Measurements from ENCODE around the gene PTPRR. TPM values are rescaled to one million over a fixed set of nuclear protein-coding genes. Genes with fewer than 3 reads are reported as not detected.
A peak's percentile ranks its signal among the peaks of the same experiment; 100 is the strongest.

Gene PTPRR
- total and polyA plus RNA-seq, 2 donors (not counting 3 experiments of a cell fraction or from before 2014, with no cell fraction given), result 0.46 to 1.1 TPM

- Histone ChIP-seq H3K36me3 (ENCODE audit: control insufficient read depth in 2 of 2, extremely low read depth in 1 of 2, insufficient read depth in 2 of 2, low read length in 2 of 2) (peaks cover 29 to 46% of the 10 kb centered on the region in 2 experiments), H3K9me3 (replicated peaks; ENCODE audit: control insufficient read depth, insufficient read depth, low read length) (no peaks in the 10 kb centered on the region), H3K27ac (ENCODE audit: insufficient read depth, low read depth, low read length) (no peak overlapping the region), H3K4me1 (ENCODE audit: control insufficient read depth, extremely low read depth, insufficient read depth, low read length) (no peaks in the 10 kb centered on the region), H3K4me2 (ENCODE audit: insufficient read depth, low read length) (no peak overlapping the region), H3K27me3 (ENCODE audit: control insufficient read depth in 2 of 2, insufficient read depth in 2 of 2, low read length in 2 of 2) (no peaks in the 10 kb centered on the region), H3K9ac (replicated peaks; ENCODE audit: extremely low read depth, insufficient read depth, low read length) (no peak overlapping the region), H2AFZ (ENCODE audit: low read depth, low read length) (no peak overlapping the region), H3K9me1 (replicated peaks; ENCODE audit: control insufficient read depth, extremely low read depth, insufficient read depth, low read length) (no peaks in the 10 kb centered on the region), H3K79me2 (ENCODE audit: control insufficient read depth, insufficient read depth, low read length) (no peaks in the 10 kb centered on the region), H4K20me1 (replicated peaks; ENCODE audit: control insufficient read depth, extremely low read depth, insufficient read depth, low read length) (no peaks in the 10 kb centered on the region), H3K4me3 (replicated peaks in 1 of 3; ENCODE audit: insufficient read depth in 1 of 3, low read depth in 1 of 3, low read length in 3 of 3) (no peak overlapping the region)
- CTCF ChIA-PET, result interaction anchor here (0.6 to 6.8 kb wide), 25 partner anchors 8 to 1155 kb away, joined by 3 to 119 read pairs (median 4); no protein-coding TSS in a partner anchor
- POLR2A ChIA-PET, result interaction anchor here (0.6 to 0.7 kb wide), 2 partner anchors 92 to 742 kb away, joined by 3 to 6 read pairs; no protein-coding TSS in a partner anchor
- no TSS peak for BruUV-seq (replicated peaks)
- peak; percentile 77 for FAIRE-seq
- dilution Hi-C loops (cut with MboI; ENCODE audit: extremely low pct_ligation_motif_present, low sequenced_read_pairs), result no loop called here
- no peak for TF ChIP-seq JUN (IDR thresholded peaks at IDR 0.05; ENCODE audit: borderline replicate concordance, insufficient read depth, insufficient read length, low read depth)
- TF ChIP-seq CTCF (IDR thresholded peaks at IDR 0.05; ENCODE audit: extremely low read depth in 1 of 2, insufficient read depth in 1 of 2, low read depth in 1 of 2, low read length in 2 of 2), result peak; percentile 82 to 88
- DNase-seq (ENCODE audit: low read depth, low spot score), result peak; percentile 80
- intact Hi-C loops (cut with micrococcal nuclease), result loop anchor here (1.0 to 2.0 kb wide), 5 partner anchors 21 to 129 kb away; partner anchors contain the start of gene PTPRB
Observed at GRCh38 chr12:70590051-70590450, 330.5 kb downstream of the PTPRR start.

Small RNAs within 50 kb of the gene (small RNA-seq; reads per million reads assigned to genes)
- gene RF00019 (ENCODE audit: insufficient read depth, insufficient read length, low read depth, low replicate concordance), result not detected

Other genes with a start within 250 kb of the PTPRR start
- 1.6 TPM in 1 of 2 replicates, not detected in the other for gene TSPAN8, start 237.3 kb upstream of the PTPRR start, total RNA-seq
- 0.76 and 1.2 TPM in 2 replicates for gene TSPAN8, start 237.3 kb upstream of the PTPRR start, polyA plus RNA-seq